AG09309 (cell line): ENCODE data around the gene FXYD7.
A peak's percentile ranks its signal among the peaks of the same experiment; 100 is the strongest.

ENCODE experiments used
- DNase-seq: peaks from one replicate; pipeline ENCODE4 v3.0.0-alpha.2; 2010; ENCODE audit warnings: low read depth
- H3K4me3 ChIP-seq: 2 replicates; pipeline ENCODE4 v1.5.1; 2011; ENCODE audit warnings: mild to moderate bottlenecking, low read depth, low read length, moderate library complexity; ENCODE audit not compliant: control insufficient read depth
- TF ChIP-seq, protein P1 (sequence below): IDR thresholded peaks from 2 replicates; pipeline ENCODE4 v1.5.1; 2011; ENCODE audit warnings: mild to moderate bottlenecking, low read depth, low read length, inconsistent platforms; ENCODE audit not compliant: insufficient read depth, control insufficient read depth; ENCODE audit errors: missing control alignments

FXYD7 gene

DNA sequence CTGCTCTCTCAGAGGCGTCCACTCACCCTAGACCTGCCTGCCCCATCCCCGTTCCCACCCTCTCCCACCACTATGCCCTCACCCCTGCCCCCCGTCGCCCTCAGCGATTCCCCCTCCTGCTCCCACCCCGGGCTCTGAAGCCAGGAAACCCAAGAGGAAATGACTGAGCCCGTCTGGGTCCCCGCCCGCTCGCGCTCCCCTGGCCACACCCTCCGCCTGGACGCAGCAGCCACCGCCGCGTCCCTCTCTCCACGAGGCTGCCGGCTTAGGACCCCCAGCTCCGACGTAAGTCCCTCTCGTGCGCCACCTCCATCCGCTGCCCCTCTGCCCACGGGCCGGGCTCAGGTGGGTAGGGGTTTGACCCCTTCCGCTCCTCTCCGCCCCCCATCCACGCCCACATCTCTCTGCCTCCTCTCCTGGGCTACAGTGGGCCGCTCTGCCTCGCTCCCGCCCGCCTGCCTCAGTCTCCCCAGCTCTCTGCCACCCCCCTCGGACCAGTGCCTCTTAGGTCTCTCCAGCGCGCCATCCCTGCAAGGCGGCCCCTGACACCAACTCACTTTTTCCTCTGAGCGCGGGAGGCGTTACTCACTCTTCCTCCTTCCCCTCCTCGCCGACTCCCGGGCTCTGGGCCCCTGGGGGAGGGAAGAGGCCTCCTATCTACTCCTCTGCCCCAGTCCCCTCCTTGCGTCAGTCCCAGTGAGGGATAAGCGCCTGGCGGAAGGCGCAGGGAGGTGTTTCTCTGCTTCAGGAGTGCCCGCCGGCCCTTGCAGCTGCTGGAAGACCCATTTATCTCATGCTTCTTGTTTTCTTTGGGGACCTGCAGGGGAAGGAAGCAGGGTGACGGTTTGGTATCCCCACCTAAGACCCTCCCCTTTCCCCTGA, 11.7 kb downstream of the FXYD7 start, which contains the start of gene FXYD5:
FXYD5 (plus strand) TSS at position 211 of the 882 bp plus-strand sequence. CDS start 816 bp downstream, outside the sequence.
- TF ChIP-seq, protein P1, sequence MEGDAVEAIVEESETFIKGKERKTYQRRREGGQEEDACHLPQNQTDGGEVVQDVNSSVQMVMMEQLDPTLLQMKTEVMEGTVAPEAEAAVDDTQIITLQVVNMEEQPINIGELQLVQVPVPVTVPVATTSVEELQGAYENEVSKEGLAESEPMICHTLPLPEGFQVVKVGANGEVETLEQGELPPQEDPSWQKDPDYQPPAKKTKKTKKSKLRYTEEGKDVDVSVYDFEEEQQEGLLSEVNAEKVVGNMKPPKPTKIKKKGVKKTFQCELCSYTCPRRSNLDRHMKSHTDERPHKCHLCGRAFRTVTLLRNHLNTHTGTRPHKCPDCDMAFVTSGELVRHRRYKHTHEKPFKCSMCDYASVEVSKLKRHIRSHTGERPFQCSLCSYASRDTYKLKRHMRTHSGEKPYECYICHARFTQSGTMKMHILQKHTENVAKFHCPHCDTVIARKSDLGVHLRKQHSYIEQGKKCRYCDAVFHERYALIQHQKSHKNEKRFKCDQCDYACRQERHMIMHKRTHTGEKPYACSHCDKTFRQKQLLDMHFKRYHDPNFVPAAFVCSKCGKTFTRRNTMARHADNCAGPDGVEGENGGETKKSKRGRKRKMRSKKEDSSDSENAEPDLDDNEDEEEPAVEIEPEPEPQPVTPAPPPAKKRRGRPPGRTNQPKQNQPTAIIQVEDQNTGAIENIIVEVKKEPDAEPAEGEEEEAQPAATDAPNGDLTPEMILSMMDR: no peak
- peak; percentile 49 for DNase-seq
- peak within 1 kb of the TSS; percentile 100 for H3K4me3 ChIP-seq

DNA sequence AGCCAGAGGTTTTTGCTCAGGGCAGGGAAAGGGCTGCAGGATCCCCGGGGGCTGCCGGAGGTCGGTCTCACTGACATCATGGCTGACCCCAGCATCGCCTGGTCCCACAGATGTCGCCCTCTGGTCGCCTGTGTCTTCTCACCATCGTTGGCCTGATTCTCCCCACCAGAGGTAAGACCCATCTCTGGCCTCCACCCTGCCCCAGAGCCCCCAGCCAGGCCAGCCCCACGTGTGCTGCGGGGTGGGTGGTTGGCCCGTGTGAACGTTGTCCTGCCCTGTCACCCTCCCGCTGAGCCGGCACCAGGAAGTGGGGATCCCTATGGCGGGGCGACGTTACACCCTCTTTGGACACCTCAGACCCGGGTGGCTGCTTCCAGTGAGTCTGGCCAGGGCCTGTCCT, 12.4 kb downstream of the FXYD7 start:
- H3K4me3 ChIP-seq: peak overlapping the region; percentile 100
- TF ChIP-seq, protein P1: no peak
- no peak for DNase-seq

DNA sequence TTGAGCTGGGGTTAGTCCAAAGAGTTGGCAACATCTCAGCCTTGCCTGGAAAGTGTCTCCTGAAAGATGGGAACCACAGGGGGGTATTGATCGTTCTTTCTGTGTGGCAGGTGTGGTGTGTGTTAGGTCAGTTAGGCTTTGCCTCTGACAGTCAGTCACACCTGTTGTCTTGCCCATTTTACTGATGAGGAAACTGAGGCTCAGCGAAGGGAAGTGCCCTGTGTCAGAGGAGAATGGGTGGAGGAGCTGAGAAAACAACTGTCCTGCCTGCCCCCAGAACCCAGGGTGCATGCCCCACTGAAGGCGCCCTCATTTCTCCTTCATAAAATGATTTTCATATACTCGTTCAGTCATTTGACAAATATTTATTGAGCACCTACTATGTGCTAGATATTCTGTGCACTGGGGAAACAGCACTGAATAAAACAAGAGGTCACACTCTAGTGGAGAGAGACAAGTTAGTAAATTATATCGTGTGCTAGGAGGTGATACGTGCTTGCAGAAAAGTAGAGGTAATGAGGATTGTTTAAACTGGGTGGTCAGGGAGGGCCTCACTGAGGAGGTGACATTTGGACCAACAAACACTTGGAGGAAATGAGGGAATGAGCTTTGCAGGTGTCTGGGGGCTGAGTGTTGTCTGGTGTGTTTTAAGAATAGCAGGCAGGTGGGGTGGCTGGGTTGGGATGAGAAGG, 13.1 kb downstream of the FXYD7 start:
- no peak for DNase-seq
- TF ChIP-seq, protein P1: no peak
- H3K4me3 ChIP-seq: peak overlapping the region; percentile 100

DNA sequence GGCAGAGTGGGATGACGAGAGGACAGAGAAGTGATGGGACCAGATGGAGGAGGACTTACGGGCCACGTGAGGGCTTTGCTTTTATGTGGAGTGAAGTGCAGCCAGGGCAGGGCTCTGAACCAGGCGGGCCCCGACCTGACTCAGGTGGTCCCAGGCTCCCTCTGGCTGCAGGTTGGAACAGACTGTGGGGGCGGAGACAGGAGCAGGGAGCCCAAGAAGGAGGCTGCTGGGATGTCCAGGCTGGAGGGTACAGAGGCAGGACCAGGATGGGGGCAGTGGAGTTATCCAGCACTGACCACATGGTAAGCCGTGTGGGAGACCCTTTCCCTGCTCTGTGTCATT, 13.6 kb downstream of the FXYD7 start:
- H3K4me3 ChIP-seq: no peak overlapping the region
- no peak for DNase-seq
- TF ChIP-seq, protein P1: no peak

DNA sequence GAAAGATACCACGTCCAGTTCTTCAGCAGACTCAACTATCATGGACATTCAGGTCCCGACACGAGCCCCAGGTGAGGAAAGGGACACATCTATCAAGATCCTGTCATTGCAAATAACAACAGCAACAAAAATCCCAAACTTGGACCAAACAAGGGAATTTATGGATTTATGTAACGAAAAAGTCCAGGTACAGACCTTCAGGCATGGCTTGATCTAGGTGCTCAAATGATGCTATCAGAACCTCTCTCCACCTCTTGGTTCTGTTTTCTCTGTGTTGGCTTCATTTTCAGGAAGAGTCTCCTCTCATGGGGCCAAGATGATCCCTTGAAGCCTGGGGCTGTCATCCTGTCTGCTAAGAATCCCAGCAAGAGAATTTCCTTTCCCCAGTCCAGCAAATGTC, 14.4 kb downstream of the FXYD7 start:
- no peak for DNase-seq
- H3K4me3 ChIP-seq: no peak overlapping the region
- TF ChIP-seq, protein P1: no peak

DNA sequence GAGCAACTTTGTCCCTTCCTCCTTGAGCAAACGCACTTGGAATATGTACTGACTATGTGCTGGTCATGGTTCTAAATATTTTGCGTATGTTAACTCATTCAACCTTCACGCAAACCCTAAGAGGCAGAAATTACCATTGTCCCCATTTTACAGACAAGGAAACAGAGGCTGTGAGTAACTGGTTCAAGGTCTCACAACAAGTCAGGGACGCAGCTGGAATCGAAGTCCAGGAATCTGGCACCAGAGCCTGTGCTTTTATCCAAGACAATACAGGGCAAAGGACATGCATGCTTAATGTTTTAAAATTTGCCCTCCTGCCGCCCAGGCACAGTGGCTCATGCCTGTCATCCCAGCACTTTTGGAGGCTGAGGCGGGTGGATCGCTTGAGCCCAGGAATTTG, 16.6 kb downstream of the FXYD7 start:
- TF ChIP-seq, protein P1: no peak
- no peak overlapping the region for H3K4me3 ChIP-seq
- DNase-seq: no peak
